ENCODE measurements around the gene STXBP1. TPM values are rescaled to one million over a fixed set of nuclear protein-coding genes. Genes with fewer than 3 reads are reported as not detected.

The STXBP1 gene
- total and polyA plus RNA-seq, 2 of the 13 experiments (the other 11 are each of a cell fraction or from before 2014, with no cell fraction given) = 2.9 TPM

DNA sequence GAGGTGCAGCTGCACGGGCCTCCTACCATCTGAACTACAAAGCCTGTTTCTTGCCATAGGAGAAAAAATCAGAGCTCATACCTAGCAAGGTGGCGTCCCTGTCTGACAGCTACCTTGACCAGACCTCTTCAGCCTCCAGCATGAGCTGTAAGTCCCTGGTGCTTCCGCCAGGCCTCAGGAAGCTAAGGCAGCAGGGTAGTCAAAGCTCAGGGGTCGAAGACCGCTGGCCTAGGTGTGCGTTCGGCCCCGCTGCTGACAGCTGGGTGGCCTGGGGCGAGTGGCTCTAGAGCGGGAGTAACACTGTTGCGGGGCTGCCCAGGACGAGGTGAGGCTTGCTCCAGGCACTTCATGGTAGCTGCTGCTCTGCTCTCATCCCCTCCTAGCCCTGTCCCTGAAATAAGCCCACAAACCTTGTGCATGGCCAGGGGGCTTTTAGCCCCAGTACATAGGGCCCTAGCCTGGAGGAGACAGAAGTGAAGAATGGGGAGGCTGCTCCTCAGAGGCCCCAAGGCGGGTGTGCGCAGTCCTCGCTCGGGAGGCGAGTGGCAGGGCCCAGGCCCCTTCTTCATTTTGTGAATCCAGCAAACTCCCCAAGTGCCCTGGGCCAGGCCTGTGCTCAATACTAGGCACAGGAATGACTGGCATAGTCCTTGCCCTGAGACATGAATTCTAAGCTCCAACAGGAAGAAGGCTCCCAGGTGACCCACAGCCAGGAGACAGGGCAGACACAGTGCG lies 117.6 kb downstream of the STXBP1 start (continued):
- TF ChIP-seq, protein P1, sequence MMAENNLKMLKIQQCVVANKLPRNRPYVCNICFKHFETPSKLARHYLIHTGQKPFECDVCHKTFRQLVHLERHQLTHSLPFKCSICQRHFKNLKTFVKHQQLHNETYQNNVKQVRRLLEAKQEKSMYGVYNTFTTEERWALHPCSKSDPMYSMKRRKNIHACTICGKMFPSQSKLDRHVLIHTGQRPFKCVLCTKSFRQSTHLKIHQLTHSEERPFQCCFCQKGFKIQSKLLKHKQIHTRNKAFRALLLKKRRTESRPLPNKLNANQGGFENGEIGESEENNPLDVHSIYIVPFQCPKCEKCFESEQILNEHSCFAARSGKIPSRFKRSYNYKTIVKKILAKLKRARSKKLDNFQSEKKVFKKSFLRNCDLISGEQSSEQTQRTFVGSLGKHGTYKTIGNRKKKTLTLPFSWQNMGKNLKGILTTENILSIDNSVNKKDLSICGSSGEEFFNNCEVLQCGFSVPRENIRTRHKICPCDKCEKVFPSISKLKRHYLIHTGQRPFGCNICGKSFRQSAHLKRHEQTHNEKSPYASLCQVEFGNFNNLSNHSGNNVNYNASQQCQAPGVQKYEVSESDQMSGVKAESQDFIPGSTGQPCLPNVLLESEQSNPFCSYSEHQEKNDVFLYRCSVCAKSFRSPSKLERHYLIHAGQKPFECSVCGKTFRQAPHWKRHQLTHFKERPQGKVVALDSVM (CRISPR knock-in tag; IDR thresholded peaks at IDR 0.05) = no peak
- TF ChIP-seq CREM (IDR thresholded peaks at IDR 0.05) (no peak), CREM (CRISPR knock-in tag; IDR thresholded peaks at IDR 0.05) (no peak), ZNF350 (CRISPR knock-in tag; IDR thresholded peaks at IDR 0.05; ENCODE audit: borderline replicate concordance, low read depth) (no peak), PCBP1 (IDR thresholded peaks at IDR 0.05; ENCODE audit: borderline replicate concordance, low read depth, low read length) (no peak), RFX1 (IDR thresholded peaks at IDR 0.05) (no peak), ZNF20 (CRISPR knock-in tag; IDR thresholded peaks at IDR 0.05) (no peak), ZNF326 (CRISPR knock-in tag; IDR thresholded peaks at IDR 0.05; ENCODE audit: borderline replicate concordance) (no peak), MYC (CRISPR knock-in tag; IDR thresholded peaks at IDR 0.05; ENCODE audit: borderline replicate concordance) (no peak), ZFP62 (CRISPR knock-in tag; IDR thresholded peaks at IDR 0.05) (no peak), SOX5 (CRISPR knock-in tag; IDR thresholded peaks at IDR 0.05; ENCODE audit: borderline replicate concordance) (no peak), ZNF431 (CRISPR knock-in tag; IDR thresholded peaks at IDR 0.05; ENCODE audit: borderline replicate concordance, low read depth) (no peak), FOXA3 (CRISPR knock-in tag; IDR thresholded peaks at IDR 0.05) (no peak), ZNF331 (CRISPR knock-in tag; IDR thresholded peaks at IDR 0.05) (0 out of 2 replicates have a peak, but pooled peaks have one; percentile 17), SIX1 (CRISPR knock-in tag; IDR thresholded peaks at IDR 0.05; ENCODE audit: borderline replicate concordance) (no peak), PHF21A (CRISPR knock-in tag; IDR thresholded peaks at IDR 0.05) (no peak), ZNF614 (CRISPR knock-in tag; IDR thresholded peaks at IDR 0.05; ENCODE audit: borderline replicate concordance) (no peak)
- TF ChIP-seq, protein P2, sequence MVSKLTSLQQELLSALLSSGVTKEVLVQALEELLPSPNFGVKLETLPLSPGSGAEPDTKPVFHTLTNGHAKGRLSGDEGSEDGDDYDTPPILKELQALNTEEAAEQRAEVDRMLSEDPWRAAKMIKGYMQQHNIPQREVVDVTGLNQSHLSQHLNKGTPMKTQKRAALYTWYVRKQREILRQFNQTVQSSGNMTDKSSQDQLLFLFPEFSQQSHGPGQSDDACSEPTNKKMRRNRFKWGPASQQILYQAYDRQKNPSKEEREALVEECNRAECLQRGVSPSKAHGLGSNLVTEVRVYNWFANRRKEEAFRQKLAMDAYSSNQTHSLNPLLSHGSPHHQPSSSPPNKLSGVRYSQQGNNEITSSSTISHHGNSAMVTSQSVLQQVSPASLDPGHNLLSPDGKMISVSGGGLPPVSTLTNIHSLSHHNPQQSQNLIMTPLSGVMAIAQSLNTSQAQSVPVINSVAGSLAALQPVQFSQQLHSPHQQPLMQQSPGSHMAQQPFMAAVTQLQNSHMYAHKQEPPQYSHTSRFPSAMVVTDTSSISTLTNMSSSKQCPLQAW (CRISPR knock-in tag; IDR thresholded peaks at IDR 0.05) = 0 out of 2 replicates have a peak, but pooled peaks have one; percentile 22
- TF ChIP-seq, protein P3, sequence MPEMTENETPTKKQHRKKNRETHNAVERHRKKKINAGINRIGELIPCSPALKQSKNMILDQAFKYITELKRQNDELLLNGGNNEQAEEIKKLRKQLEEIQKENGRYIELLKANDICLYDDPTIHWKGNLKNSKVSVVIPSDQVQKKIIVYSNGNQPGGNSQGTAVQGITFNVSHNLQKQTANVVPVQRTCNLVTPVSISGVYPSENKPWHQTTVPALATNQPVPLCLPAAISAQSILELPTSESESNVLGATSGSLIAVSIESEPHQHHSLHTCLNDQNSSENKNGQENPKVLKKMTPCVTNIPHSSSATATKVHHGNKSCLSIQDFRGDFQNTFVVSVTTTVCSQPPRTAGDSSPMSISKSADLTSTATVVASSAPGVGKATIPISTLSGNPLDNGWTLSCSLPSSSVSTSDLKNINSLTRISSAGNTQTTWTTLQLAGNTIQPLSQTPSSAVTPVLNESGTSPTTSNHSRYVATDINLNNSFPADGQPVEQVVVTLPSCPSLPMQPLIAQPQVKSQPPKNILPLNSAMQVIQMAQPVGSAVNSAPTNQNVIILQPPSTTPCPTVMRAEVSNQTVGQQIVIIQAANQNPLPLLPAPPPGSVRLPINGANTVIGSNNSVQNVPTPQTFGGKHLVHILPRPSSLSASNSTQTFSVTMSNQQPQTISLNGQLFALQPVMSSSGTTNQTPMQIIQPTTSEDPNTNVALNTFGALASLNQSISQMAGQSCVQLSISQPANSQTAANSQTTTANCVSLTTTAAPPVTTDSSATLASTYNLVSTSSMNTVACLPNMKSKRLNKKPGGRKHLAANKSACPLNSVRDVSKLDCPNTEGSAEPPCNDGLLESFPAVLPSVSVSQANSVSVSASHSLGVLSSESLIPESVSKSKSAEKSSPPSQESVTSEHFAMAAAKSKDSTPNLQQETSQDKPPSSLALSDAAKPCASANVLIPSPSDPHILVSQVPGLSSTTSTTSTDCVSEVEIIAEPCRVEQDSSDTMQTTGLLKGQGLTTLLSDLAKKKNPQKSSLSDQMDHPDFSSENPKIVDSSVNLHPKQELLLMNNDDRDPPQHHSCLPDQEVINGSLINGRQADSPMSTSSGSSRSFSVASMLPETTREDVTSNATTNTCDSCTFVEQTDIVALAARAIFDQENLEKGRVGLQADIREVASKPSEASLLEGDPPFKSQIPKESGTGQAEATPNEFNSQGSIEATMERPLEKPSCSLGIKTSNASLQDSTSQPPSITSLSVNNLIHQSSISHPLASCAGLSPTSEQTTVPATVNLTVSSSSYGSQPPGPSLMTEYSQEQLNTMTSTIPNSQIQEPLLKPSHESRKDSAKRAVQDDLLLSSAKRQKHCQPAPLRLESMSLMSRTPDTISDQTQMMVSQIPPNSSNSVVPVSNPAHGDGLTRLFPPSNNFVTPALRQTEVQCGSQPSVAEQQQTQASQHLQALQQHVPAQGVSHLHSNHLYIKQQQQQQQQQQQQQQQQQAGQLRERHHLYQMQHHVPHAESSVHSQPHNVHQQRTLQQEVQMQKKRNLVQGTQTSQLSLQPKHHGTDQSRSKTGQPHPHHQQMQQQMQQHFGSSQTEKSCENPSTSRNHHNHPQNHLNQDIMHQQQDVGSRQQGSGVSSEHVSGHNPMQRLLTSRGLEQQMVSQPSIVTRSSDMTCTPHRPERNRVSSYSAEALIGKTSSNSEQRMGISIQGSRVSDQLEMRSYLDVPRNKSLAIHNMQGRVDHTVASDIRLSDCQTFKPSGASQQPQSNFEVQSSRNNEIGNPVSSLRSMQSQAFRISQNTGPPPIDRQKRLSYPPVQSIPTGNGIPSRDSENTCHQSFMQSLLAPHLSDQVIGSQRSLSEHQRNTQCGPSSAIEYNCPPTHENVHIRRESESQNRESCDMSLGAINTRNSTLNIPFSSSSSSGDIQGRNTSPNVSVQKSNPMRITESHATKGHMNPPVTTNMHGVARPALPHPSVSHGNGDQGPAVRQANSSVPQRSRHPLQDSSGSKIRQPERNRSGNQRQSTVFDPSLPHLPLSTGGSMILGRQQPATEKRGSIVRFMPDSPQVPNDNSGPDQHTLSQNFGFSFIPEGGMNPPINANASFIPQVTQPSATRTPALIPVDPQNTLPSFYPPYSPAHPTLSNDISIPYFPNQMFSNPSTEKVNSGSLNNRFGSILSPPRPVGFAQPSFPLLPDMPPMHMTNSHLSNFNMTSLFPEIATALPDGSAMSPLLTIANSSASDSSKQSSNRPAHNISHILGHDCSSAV (CRISPR knock-in tag; IDR thresholded peaks at IDR 0.05; ENCODE audit: borderline replicate concordance) = no peak

Data from HepG2 (cell line).